Peyer's patch (tissue), 4 donors: ENCODE results near the gene FANCI.

Experiments
- CTCF ChIP-seq, 6 experiments: fragments of 450-650 bp in 4 of 6; fragments of 200-600 bp in 2 of 6; sonication (generic) in 1 of 6; IDR thresholded peaks; one replicate each; pipeline ENCODE4 v1.5.1; 2017 to 2019; ENCODE audit warnings: antibody characterized with exemption in 6 of 6, mild to moderate bottlenecking in 3 of 6, moderate library complexity in 1 of 6
- POLR2A ChIP-seq, 2 donors: fragments of 450-650 bp; IDR thresholded peaks; one replicate each; pipeline ENCODE4 v1.5.1; 2017; ENCODE audit warnings: antibody characterized with exemption in 2 of 2, mild to moderate bottlenecking in 2 of 2, moderate library complexity in 2 of 2

GRCh38 chr15:89364741-89365450 is 121.1 kb downstream of the FANCI start:
- TF ChIP-seq CTCF (IDR thresholded peaks at IDR 0.05) = no peak
- TF ChIP-seq POLR2A (IDR thresholded peaks at IDR 0.05) = no peak
